PFSK-1 (cell line): ENCODE measurements around the gene ATF7.

Experiments used
- POLR2AphosphoS5 ChIP-seq: IDR thresholded peaks from 2 replicates; pipeline ENCODE4 v1.6.1; 2012; ENCODE audit warnings: low read depth, mild to moderate bottlenecking, control low read depth, low read length, moderate library complexity
- REST ChIP-seq, 2 experiments: IDR thresholded peaks; 2 replicates each; pipeline versions ENCODE4 v1.6.1 to v1.8.0; 2011 to 2012; ENCODE audit warnings: low read depth in 2 of 2, low read length in 2 of 2, control low read depth in 1 of 2, inconsistent platforms in 1 of 2, mild to moderate bottlenecking in 1 of 2, moderate library complexity in 1 of 2; ENCODE audit not compliant: insufficient read depth in 1 of 2
- SIN3A ChIP-seq: IDR thresholded peaks from 2 replicates; pipeline ENCODE4 v1.6.1; 2012; ENCODE audit warnings: mild to moderate bottlenecking, low read length, moderate library complexity, borderline replicate concordance; ENCODE audit not compliant: insufficient read depth

- TF ChIP-seq POLR2AphosphoS5, result no peak
- no peak for TF ChIP-seq SIN3A
- no peak for TF ChIP-seq REST (IDR thresholded peaks at IDR 0.05; ENCODE audit: insufficient read depth in 1 of 2, low read depth in 2 of 2, low read length in 2 of 2)
These were observed 32.5 kb downstream of the ATF7 start for GRCh38 chr12:53593707-53594106.
